Tibial artery (tissue), 4 donors: ENCODE measurements around the gene TEKT1.

ENCODE experiments used
- DNase-seq, 2 donors: peaks; one replicate each; pipeline ENCODE4 v3.0.0-alpha.2; 2019
- H3K27ac ChIP-seq, 2 donors: fragments of 200-600 bp; sonication (generic) in 1 of 2; 1 replicate in 1 of 2; 2 replicates in 1 of 2; pipeline ENCODE4 v1.5.1; 2018 to 2019; ENCODE audit warnings: mild to moderate bottlenecking in 1 of 2
- H3K27me3 ChIP-seq, 2 donors: fragments of 200-600 bp; sonication (generic) in 1 of 2; one replicate each; pipeline versions ENCODE4 v1.5.1 to v1.6.0; 2016 to 2019
- H3K36me3 ChIP-seq, 3 donors: fragments of 200-600 bp; sonication (generic) in 2 of 3; one replicate each; pipeline ENCODE4 v1.5.1; 2016 to 2019; ENCODE audit warnings: mild to moderate bottlenecking in 2 of 3
- H3K4me1 ChIP-seq, 4 donors: fragments of 200-600 bp; sonication (generic) in 2 of 4; 1 replicate in 3 of 4; 2 replicates in 1 of 4; pipeline ENCODE4 v1.5.1; 2016 to 2019
- H3K4me3 ChIP-seq, 2 donors: fragments of 200-600 bp; sonication (generic) in 1 of 2; 1 replicate in 1 of 2; 2 replicates in 1 of 2; pipeline ENCODE4 v1.5.1; 2018 to 2019; ENCODE audit warnings: mild to moderate bottlenecking in 2 of 2
- H3K9me3 ChIP-seq, 3 donors: fragments of 200-600 bp; sonication (generic) in 1 of 3; one replicate each; pipeline ENCODE4 v1.5.1; 2016 to 2019
- CTCF ChIP-seq, 2 experiments: fragments of 200-600 bp in 1 of 2; fragments of 450-650 bp in 1 of 2; IDR thresholded peaks; one replicate each; pipeline ENCODE4 v1.5.1; 2017 to 2019; ENCODE audit warnings: antibody characterized with exemption in 2 of 2, mild to moderate bottlenecking in 1 of 2, moderate library complexity in 1 of 2
- intact Hi-C: fragments of 100-400 bp; cut with DNase I; formaldehyde crosslinking; loops from one replicate; pipeline ENCODE4 v1.15.0; 2023; ENCODE audit warnings: low total_unique reads

The TEKT1 gene

DNA sequence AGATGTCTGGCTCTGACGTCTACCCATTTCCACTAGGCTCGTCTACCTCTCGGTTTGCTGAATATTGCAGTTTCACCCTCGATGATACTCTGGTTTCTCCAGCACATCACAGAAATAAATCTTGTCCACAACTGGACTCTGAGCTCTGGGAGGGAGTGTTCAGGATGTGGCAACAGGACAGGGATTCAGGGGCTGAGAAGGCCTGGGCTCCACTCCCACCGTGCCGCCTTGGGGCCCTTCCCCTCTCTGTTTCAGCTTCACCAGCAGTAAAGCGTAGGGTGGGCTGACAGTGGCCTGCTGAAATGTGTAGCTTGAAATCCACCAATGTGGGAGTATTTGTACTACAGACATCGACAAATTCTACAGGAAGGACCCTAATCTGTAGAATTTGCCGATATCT lies 20.0 kb downstream of the TEKT1 start:
- intact Hi-C loops: no loop called here
- no peaks in the 10 kb centered on the region for H3K27me3 ChIP-seq
- no peaks in the 10 kb centered on the region for H3K36me3 ChIP-seq
- no peaks in the 10 kb centered on the region for H3K4me1 ChIP-seq
- no peak overlapping the region for H3K4me3 ChIP-seq
- no peak for TF ChIP-seq CTCF (IDR thresholded peaks at IDR 0.05)
- H3K9me3 ChIP-seq: no peaks in the 10 kb centered on the region
- H3K27ac ChIP-seq: no peak overlapping the region
- DNase-seq: no peak

GRCh38 chr17:6800422-6801027 lies 31.0 kb downstream of the TEKT1 start:
- no peak for DNase-seq
- H3K4me3 ChIP-seq: no peak overlapping the region
- TF ChIP-seq CTCF (IDR thresholded peaks at IDR 0.05): no peak
- no peaks in the 10 kb centered on the region for H3K36me3 ChIP-seq
- intact Hi-C loops: no loop called here
- no peaks in the 10 kb centered on the region for H3K9me3 ChIP-seq
- no peaks in the 10 kb centered on the region for H3K4me1 ChIP-seq
- H3K27me3 ChIP-seq: peaks cover 0 to 9% of the 10 kb centered on the region in 2 donors
- H3K27ac ChIP-seq: no peak overlapping the region

GRCh38 chr17:6799738-6800137 lies 31.8 kb downstream of the TEKT1 start:
- Histone ChIP-seq H3K4me3 (no peak overlapping the region), H3K36me3 (no peaks in the 10 kb centered on the region), H3K9me3 (no peaks in the 10 kb centered on the region), H3K27me3 (peaks cover 0 to 9% of the 10 kb centered on the region in 2 donors), H3K27ac (no peak overlapping the region), H3K4me1 (no peaks in the 10 kb centered on the region)
- no peak for DNase-seq
- intact Hi-C loops: no loop called here
- no peak for TF ChIP-seq CTCF (IDR thresholded peaks at IDR 0.05)

DNA sequence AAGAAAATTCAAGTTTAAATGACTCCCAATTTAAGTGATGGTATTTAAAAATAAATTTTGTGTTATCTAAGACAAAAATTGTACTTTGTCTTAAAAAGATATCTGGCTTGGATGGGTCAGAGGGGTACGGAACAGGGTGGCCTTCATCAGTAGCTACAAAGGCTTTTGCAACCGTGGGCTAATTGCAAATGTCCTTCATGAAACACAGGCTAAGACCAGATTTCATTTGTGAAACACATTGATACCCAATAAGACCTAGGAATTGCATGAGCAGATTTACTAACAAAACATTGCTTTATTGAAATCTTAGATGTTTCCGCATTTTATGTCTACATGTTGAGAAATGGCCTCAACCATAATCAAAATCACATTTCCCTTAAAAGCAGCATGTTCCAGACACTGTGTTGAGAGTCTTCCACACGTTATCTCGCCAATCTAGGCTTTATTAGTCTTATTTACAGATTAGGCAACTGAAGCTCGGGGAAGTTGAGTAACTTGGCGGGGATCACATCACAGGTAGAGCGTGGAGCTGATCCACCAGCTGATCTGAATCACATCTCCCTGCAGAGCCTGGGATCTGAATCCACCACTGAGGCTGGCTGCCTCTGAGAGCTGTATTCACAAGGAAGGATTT lies 33.7 kb downstream of the TEKT1 start:
- Histone ChIP-seq H3K4me3 (no peak overlapping the region), H3K27me3 (peaks cover 0 to 13% of the 10 kb centered on the region in 2 donors), H3K36me3 (no peaks in the 10 kb centered on the region), H3K27ac (no peak overlapping the region), H3K4me1 (no peaks in the 10 kb centered on the region), H3K9me3 (no peaks in the 10 kb centered on the region)
- intact Hi-C loops: no loop called here
- TF ChIP-seq CTCF (IDR thresholded peaks at IDR 0.05): no peak
- DNase-seq: no peak

- DNase-seq: no peak
- TF ChIP-seq CTCF (IDR thresholded peaks at IDR 0.05): no peak
- no peaks in the 10 kb centered on the region for H3K36me3 ChIP-seq
- H3K27me3 ChIP-seq: peaks cover 0 to 17% of the 10 kb centered on the region in 2 donors
- H3K9me3 ChIP-seq: no peaks in the 10 kb centered on the region
- intact Hi-C loops: no loop called here
- no peak overlapping the region for H3K4me3 ChIP-seq
- no peak overlapping the region for H3K27ac ChIP-seq
- no peaks in the 10 kb centered on the region for H3K4me1 ChIP-seq
Observed at GRCh38 chr17:6796887-6797490, 34.5 kb downstream of the TEKT1 start.
